K562 treated with DMSO at 1 percent for 24 hours (cell line): ENCODE results near the gene ZFYVE9. TPM values are rescaled to one million over a fixed set of nuclear protein-coding genes. Genes with fewer than 3 reads are reported as not detected.

Source experiments
- total RNA-seq: library from RNA; unstranded; fragments of 300-600 nt; gene quantifications from 2 replicates; pipeline ENCODE4 v1.2.3, GENCODE V29; 2022; ENCODE audit warnings: low read depth; ENCODE audit not compliant: insufficient read depth

Gene ZFYVE9
- total RNA-seq, result 5.4 and 6.5 TPM in 2 replicates

DNA sequence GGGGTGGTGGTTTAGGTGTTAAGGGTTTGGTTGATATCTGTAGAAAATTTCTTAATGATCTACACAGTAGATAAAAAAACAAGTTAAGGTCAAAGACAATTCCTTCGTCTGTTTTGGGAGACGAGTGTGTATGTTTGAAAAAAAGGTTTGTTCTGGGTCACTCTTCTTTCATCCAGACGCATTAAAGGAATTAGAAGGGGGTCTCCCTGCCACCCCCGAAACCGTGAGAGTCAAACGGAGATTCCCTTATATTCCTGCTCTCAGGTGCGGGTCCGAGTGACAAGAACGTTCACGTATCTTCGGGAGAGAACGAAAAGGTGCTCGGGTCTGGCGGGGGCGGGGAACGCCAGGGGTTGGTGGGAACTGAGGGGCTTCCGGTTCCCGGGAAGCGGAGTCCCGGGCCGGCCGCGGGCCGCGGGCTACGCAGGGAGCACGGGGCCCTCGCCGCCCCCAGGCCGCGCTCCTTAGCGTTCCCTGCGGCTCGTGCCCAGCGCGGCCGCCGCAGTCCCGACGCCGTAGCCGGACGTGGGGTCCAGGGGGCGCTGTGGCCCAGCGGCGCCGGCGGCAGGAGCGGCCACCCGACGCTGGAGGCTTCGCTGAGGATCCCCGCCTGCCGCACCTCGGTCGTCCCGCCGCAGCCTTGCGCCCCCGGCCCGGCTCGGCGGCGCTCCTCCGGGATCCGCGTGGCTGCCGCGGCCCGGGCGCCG is at the start of gene ZFYVE9:
Gene ZFYVE9 (plus strand): TSS at position 577 of the 707 bp plus-strand sequence. CDS start 91,118 bp downstream, outside the sequence.

DNA sequence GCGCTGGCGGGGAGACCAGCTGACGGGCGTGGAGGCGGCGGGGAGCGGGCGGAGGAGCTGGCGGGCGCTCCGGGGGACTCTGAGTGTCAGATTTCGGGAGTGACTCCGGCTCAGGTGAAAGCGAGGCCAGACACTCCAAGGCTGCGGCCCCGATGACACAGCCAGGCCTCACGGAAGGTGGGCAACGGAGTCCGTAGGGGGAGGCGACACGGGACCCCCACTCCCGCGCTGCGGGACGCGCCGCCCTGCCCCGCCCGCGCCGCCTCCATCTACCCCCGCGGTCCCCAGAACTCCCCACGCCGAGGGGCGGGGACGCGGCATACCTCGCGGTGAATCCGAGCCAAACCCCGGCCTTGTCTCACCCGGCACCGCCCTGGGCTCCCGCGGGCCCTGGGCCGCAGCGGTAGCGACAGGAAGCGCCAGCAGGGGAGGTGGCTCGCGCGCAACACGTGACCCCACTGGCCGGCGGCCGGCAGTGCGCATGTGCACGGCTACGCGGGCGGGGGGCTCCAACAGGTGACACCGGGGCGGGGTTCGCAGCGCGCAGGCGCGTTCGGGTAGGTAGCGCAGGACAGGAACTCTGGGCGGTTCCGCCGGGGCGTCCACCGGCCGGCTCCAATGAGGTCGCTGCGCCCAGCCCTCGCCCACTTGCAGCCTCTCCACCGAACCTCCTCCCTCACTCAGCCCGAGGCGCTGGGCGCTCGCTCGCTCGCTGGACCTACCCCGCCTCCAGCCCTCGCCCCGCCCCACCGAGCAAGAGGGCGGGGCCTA is 224.0 kb downstream of the ZFYVE9 start, which contains the start of gene CC2D1B:
Gene CC2D1B (minus strand): TSS at position 460 of the 771 bp plus-strand sequence. CDS start 1,585 bp downstream, outside the sequence.

Other genes starting within 250 kb of the ZFYVE9 start
- 2.3 and 3.1 TPM in 2 replicates for gene RAB3B, start 151.4 kb upstream of the ZFYVE9 start, total RNA-seq
- gene KTI12, start 108.3 kb upstream of the ZFYVE9 start, total RNA-seq, result 43.4 and 47.7 TPM in 2 replicates
- 70.9 and 85.0 TPM in 2 replicates for gene TXNDC12, start 86.9 kb upstream of the ZFYVE9 start, total RNA-seq
- gene BTF3L4, start 85.8 kb upstream of the ZFYVE9 start, total RNA-seq, result 28.3 and 29.7 TPM in 2 replicates
- 39.6 and 40.8 TPM in 2 replicates for gene CC2D1B, start 224.1 kb downstream of the ZFYVE9 start, total RNA-seq